Non-pigmented ciliary epithelial cell (primary cell): ENCODE results near the gene TRIM37.
"Not testable (repeated sequence)": the region's sequence is repeated elsewhere in the genome, so short reads cannot be mapped to it uniquely, and the experiment has no call there.

Experiments used
- DNase-seq: peaks from one replicate; pipeline ENCODE4 v3.0.0-alpha.2; 2010; ENCODE audit warnings: low read depth

The TRIM37 gene

GRCh38 chr17:59111539-59111938, 4.9 kb upstream of the TRIM37 start:
- DNase-seq, result no peak

- no peak for DNase-seq
Measured at GRCh38 chr17:59110973-59111372, 4.3 kb upstream of the TRIM37 start.

GRCh38 chr17:59108400-59109102, 1.9 kb upstream of the TRIM37 start:
- no peak for DNase-seq

GRCh38 chr17:59107306-59107670, 608 bp upstream of the TRIM37 start:
- no peak for DNase-seq

GRCh38 chr17:59105852-59106462, 723 bp downstream of the TRIM37 start:
- no peak for DNase-seq

GRCh38 chr17:59101178-59101577, 5.5 kb downstream of the TRIM37 start:
- DNase-seq, result no peak

- DNase-seq, result no peak
Measured at GRCh38 chr17:59097876-59098275, 8.8 kb downstream of the TRIM37 start.

GRCh38 chr17:59094861-59095530, 11.7 kb downstream of the TRIM37 start:
- no peak for DNase-seq

GRCh38 chr17:59093702-59094231, 12.9 kb downstream of the TRIM37 start:
- DNase-seq, result peak; percentile 89

- DNase-seq, result no peak
Measured at GRCh38 chr17:59093145-59093701, 13.5 kb downstream of the TRIM37 start.

GRCh38 chr17:59090593-59090992, 16.1 kb downstream of the TRIM37 start:
- DNase-seq, result not testable (repeated sequence)

GRCh38 chr17:59084154-59084553, 22.5 kb downstream of the TRIM37 start:
- no peak for DNase-seq

- DNase-seq, result peak; percentile 50
Measured at GRCh38 chr17:59074494-59074893, 32.2 kb downstream of the TRIM37 start.

GRCh38 chr17:59073972-59074371, 32.7 kb downstream of the TRIM37 start:
- no peak for DNase-seq

- no peak for DNase-seq
Measured at GRCh38 chr17:59069856-59070255, 36.8 kb downstream of the TRIM37 start.

GRCh38 chr17:59067756-59068155, 38.9 kb downstream of the TRIM37 start:
- DNase-seq, result no peak

- no peak for DNase-seq
Measured at GRCh38 chr17:59067340-59067739, 39.3 kb downstream of the TRIM37 start.

- no peak for DNase-seq
Measured at GRCh38 chr17:59062509-59062908, 44.2 kb downstream of the TRIM37 start.

- DNase-seq, result no peak
Measured at GRCh38 chr17:59056857-59057256, 49.8 kb downstream of the TRIM37 start.

GRCh38 chr17:59049798-59050197, 56.9 kb downstream of the TRIM37 start:
- DNase-seq, result no peak

- no peak for DNase-seq
Measured at GRCh38 chr17:59047616-59048015, 59.1 kb downstream of the TRIM37 start.

- no peak for DNase-seq
Measured at GRCh38 chr17:59046192-59046591, 60.5 kb downstream of the TRIM37 start.

- DNase-seq, result peak; percentile 26
Measured at GRCh38 chr17:59038734-59039133, 67.9 kb downstream of the TRIM37 start.
